PC-3 (cell line): Measurements from ENCODE around the gene PARD6B. TPM values are rescaled to one million over a fixed set of nuclear protein-coding genes. Genes with fewer than 3 reads are reported as not detected.
"Not testable (repeated sequence)": the region's sequence is repeated elsewhere in the genome, so short reads cannot be mapped to it uniquely, and the experiment has no call there.

Experiments
- ATAC-seq: fragments of 200-7000 bp; cut with Tn5 transposase; 2 replicates; pipeline ENCODE4 v1.9.1; 2020; ENCODE audit warnings: mild to moderate bottlenecking, moderate library complexity
- BruUV-seq: library from RNA; stranded (reverse); fragments of 400-500 nt; replicated peaks from 2 replicates; lab custom pipeline; 2021; lab: Mats Ljungman, UMichigan
- CTCF ChIA-PET: fragments of 300-600 bp; sonication (Branson Sonifier 250); formaldehyde crosslinking; loops from one replicate; lab custom pipeline; 2022; ENCODE audit warnings: antibody characterized with exemption; lab: Charles Lee
- POLR2A ChIA-PET: fragments of 300-600 bp; sonication (Branson Sonifier 250); formaldehyde crosslinking; loops from one replicate; lab custom pipeline; 2022; ENCODE audit warnings: antibody characterized with exemption; ENCODE audit not compliant: unreplicated experiment; lab: Charles Lee
- DNase-seq: peaks from one replicate; pipeline ENCODE4 v3.0.0-alpha.2; 2015
- H2AFZ ChIP-seq: fragments of 300-600 bp; sonication (generic); 2 replicates; pipeline ENCODE4 v1.6.0; 2016; ENCODE audit warnings: antibody characterized with exemption, low read length
- H3F3A ChIP-seq: fragments of 300-600 bp; sonication (generic); one replicate; pipeline ENCODE4 v1.6.0; 2017; ENCODE audit warnings: antibody characterized with exemption, low read length, control low read depth, mild to moderate bottlenecking; ENCODE audit not compliant: unreplicated experiment
- H3K27ac ChIP-seq: fragments of 300-600 bp; sonication (generic); 2 replicates; pipeline ENCODE4 v1.5.1; 2016; ENCODE audit warnings: mild to moderate bottlenecking, low read length
- H3K27me3 ChIP-seq: fragments of 300-600 bp; sonication (generic); 2 replicates; pipeline ENCODE4 v1.6.1; 2016; ENCODE audit warnings: low read length, mixed read lengths
- H3K36me3 ChIP-seq: fragments of 300-600 bp; sonication (generic); 2 replicates; pipeline ENCODE4 v1.6.1; 2016; ENCODE audit warnings: low read depth, mixed run types, low read length, mixed read lengths
- H3K4me1 ChIP-seq: fragments of 300-600 bp; sonication (generic); 2 replicates; pipeline ENCODE4 v1.5.1; 2016; ENCODE audit warnings: low read length; ENCODE audit not compliant: insufficient read depth
- H3K4me2 ChIP-seq: fragments of 300-600 bp; sonication (generic); 2 replicates; pipeline ENCODE4 v1.6.0; 2016; ENCODE audit warnings: low read length
- H3K4me3 ChIP-seq: fragments of 300-600 bp; sonication (generic); 2 replicates; pipeline ENCODE4 v1.5.1; 2016; ENCODE audit warnings: mild to moderate bottlenecking, low read length, mixed read lengths
- H3K79me2 ChIP-seq: fragments of 300-600 bp; sonication (generic); 2 replicates; pipeline ENCODE4 v1.6.1; 2017; ENCODE audit warnings: low read length, mixed read lengths
- H3K9ac ChIP-seq: fragments of 300-600 bp; sonication (generic); 2 replicates; pipeline ENCODE4 v1.6.0; 2016; ENCODE audit warnings: mild to moderate bottlenecking, low read length
- H3K9me2 ChIP-seq: fragments of 300-600 bp; sonication (generic); replicated peaks from 2 replicates; pipeline ENCODE4 v1.6.1; 2016; ENCODE audit warnings: mixed run types, low read length, mixed read lengths
- H3K9me3 ChIP-seq: fragments of 300-600 bp; sonication (generic); 2 replicates; pipeline ENCODE4 v1.6.1; 2016; ENCODE audit warnings: low read length, mixed read lengths
- H4K20me1 ChIP-seq: fragments of 300-600 bp; sonication (generic); 2 replicates; pipeline ENCODE4 v1.6.1; 2016; ENCODE audit warnings: low read length, mixed read lengths
- CTCF ChIP-seq: fragments of 300-600 bp; sonication (generic); conservative IDR thresholded peaks from 2 replicates; pipeline ENCODE4 v1.5.1; 2017; ENCODE audit warnings: antibody characterized with exemption, low read depth, mild to moderate bottlenecking, low read length
- EZH2 ChIP-seq: fragments of 300-600 bp; sonication (generic); IDR thresholded peaks from one replicate; pipeline ENCODE4 v1.6.1; 2017; ENCODE audit warnings: antibody characterized with exemption, mild to moderate bottlenecking, low read length; ENCODE audit not compliant: unreplicated experiment
- EZH2phosphoT487 ChIP-seq: fragments of 300-600 bp; sonication (generic); IDR thresholded peaks from 2 replicates; pipeline ENCODE4 v1.6.1; 2018; ENCODE audit warnings: mild to moderate bottlenecking, antibody characterized with exemption, low read length, borderline replicate concordance
- intact Hi-C: fragments of 100-400 bp; cut with micrococcal nuclease; formaldehyde crosslinking; loops from 2 replicates; pipeline ENCODE4 v1.9.0; 2023
- total RNA-seq: library from RNA; depleted of rRNA; stranded (reverse); fragments of >200 nt; gene quantifications from 2 replicates; pipeline ENCODE4 v1.2.3, GENCODE V29; 2014

PARD6B gene
- total RNA-seq, 1 experiment from 2014 or later: 4.3 TPM

- Histone ChIP-seq H3K9me3 (no peaks in the 10 kb centered on the region), H3K4me2 (peak overlapping the region; percentile 59), H3K4me1 (peaks cover 40% of the 10 kb centered on the region), H2AFZ (peak overlapping the region; percentile 64), H3F3A (peaks cover 13% of the 10 kb centered on the region), H3K9me2 (no peaks in the 10 kb centered on the region), H3K4me3 (peak overlapping the region; percentile 15; the same call in 1 of the 2 replicates), H3K79me2 (no peaks in the 10 kb centered on the region), H3K9ac (peak overlapping the region; percentile 73), H4K20me1 (no peaks in the 10 kb centered on the region), H3K27ac (peak overlapping the region; percentile 89), H3K36me3 (no peaks in the 10 kb centered on the region), H3K27me3 (no peaks in the 10 kb centered on the region)
- ATAC-seq: peak; percentile 56
- intact Hi-C loops: no loop called here
- peak; percentile 74 for DNase-seq
- TF ChIP-seq CTCF: no peak
- TF ChIP-seq EZH2: no peak
- TF ChIP-seq EZH2phosphoT487: no peak
- no TSS peak for BruUV-seq
- ChIA-PET CTCF (no interaction called here), POLR2A (interaction anchor here (0.6 kb wide), 1 partner anchor 651 kb away, joined by 5 read pairs; no protein-coding TSS in a partner anchor)
These were observed 31.2 kb downstream of the PARD6B start for GRCh38 chr20:50762435-50763220.

- H2AFZ ChIP-seq, H4K20me1 ChIP-seq, H3K79me2 ChIP-seq, CTCF ChIA-PET, H3K9me3 ChIP-seq, intact Hi-C loops, H3K9ac ChIP-seq, H3K4me3 ChIP-seq, BruUV-seq, POLR2A ChIA-PET, H3K36me3 ChIP-seq, H3K9me2 ChIP-seq, H3K27me3 ChIP-seq: not testable (repeated sequence)
- Histone ChIP-seq H3F3A (peaks cover 13% of the 10 kb centered on the region), H3K4me1 (peaks cover 40% of the 10 kb centered on the region), H3K4me2 (peak overlapping the region; percentile 1; the same call in 1 of the 2 replicates), H3K27ac (peak overlapping the region; percentile 89)
- DNase-seq (peak; percentile 79), ATAC-seq (peak; percentile 2; the same call in 1 of the 2 replicates)
These were observed 32.4 kb downstream of the PARD6B start for GRCh38 chr20:50763550-50764458.

GRCh38 chr20:50765251-50765650 is 33.9 kb downstream of the PARD6B start:
- H3K9ac ChIP-seq, H3K27ac ChIP-seq, intact Hi-C loops, H3F3A ChIP-seq, H3K4me2 ChIP-seq, BruUV-seq, H3K79me2 ChIP-seq, H2AFZ ChIP-seq, H3K4me3 ChIP-seq, H3K9me2 ChIP-seq, DNase-seq, POLR2A ChIA-PET, H3K27me3 ChIP-seq, ATAC-seq, H4K20me1 ChIP-seq, H3K9me3 ChIP-seq, H3K36me3 ChIP-seq: not testable (repeated sequence)
- CTCF ChIA-PET: interaction anchor here (1.4 kb wide), 1 partner anchor 26 kb away, joined by 4 read pairs; no protein-coding TSS in a partner anchor
- H3K4me1 ChIP-seq: peaks cover 40% of the 10 kb centered on the region
